IPS-18c (cell line): ENCODE data around the gene WIPI1.

Experiments
- H3K4me3 ChIP-seq: 2 replicates; pipeline ENCODE4 v1.7.0; 2013; ENCODE audit warnings: low read depth, mild to moderate bottlenecking, low read length, moderate library complexity; ENCODE audit not compliant: insufficient read depth
- H3K9me3 ChIP-seq: one replicate; pipeline ENCODE4 v1.6.1; 2013; ENCODE audit warnings: mild to moderate bottlenecking, low read length, moderate library complexity; ENCODE audit not compliant: control insufficient read depth, insufficient read depth

Gene WIPI1

DNA sequence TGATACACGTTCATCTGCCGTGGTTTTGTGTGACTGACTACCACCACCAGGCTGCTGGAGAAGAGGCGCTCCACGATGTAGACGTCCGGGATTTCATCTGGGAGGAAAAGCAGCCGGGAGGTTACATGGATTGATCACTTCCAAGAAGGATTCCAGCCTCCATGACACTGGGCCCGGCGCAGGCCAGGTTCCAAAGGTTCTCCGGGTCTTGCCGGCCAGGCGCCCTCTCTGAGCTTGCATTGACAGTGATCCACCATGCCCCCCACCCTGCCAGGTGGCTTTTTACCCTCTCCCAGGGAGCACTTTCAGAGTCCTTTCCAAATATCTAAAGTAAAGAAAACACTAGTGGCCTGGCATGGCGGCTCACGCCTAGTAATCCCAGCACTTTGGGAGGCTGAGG, 6.5 kb downstream of the WIPI1 start:
- no peaks in the 10 kb centered on the region for H3K9me3 ChIP-seq
- H3K4me3 ChIP-seq = no peak overlapping the region

DNA sequence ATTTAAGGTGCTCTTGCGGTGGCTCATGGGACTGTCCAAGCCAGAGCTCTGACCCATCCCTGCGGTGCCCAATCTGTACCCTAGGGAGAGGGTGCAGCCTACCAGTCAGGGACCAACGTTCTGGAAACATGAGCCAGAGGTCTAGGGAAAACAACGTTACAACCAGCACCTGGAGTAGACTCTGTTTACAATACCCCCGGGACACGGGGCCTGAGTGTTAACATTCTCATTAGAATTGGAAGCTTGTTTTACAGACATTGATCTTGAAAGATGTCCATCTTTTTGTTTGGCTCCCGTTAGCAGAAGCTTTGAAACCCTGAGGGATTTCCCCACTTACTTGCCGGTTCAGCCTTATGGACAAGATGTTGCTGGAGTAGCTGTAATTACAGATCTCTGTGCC, 6.9 kb downstream of the WIPI1 start:
- H3K9me3 ChIP-seq = no peaks in the 10 kb centered on the region
- no peak overlapping the region for H3K4me3 ChIP-seq

DNA sequence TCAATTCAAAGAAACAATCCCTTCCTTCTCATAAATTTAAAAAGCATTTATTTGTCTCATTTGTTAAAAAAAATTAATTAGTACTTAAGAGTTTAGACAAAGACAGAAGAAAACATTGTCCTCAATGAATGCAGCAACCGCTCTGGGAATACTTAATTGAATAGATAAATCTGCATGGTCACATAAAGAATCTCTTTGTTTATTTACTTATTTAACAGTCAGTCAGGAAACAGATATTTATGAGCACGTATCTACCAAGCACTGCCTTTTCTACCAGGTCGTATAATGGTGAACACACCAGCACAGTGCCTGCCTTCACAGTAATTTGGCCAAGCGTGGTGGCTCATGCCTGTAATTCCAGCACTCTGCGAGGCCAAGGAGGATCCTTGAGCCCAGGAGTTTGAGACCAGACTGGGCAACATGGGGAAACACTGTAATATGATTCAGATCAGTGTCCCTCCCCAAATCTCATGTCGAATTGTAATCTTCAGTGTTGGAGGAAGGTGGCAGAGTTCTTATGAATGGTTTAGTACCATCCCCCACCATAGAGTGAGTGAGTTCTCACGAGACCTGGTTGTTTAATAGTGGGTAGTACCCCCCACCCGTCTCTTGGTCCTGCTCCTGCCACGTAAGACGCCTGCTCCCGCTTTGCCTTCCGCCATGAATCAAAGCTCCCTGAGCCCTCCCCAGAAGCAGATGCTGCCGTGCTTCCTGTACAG, 8.1 kb downstream of the WIPI1 start:
- Histone ChIP-seq H3K9me3 (no peaks in the 10 kb centered on the region), H3K4me3 (no peak overlapping the region)

DNA sequence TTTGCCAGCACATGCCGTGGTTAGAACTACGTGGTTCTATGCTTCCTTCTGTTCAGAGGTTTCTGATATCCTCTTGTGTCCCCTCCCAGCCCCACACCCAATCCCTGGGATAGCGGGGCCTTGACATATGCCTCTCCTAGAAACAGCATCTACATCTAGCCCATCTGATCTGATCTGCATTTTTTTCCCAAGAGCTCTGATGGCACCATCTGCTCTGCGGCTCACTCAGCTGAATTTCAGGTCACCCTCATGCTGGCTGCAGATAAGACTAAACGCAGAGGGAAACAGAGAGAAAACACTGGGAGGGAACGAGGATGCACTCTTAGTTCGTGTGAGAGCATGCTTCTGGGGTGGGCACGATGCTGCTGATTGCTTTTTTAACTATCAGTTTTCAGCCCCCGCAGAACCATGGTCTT, 10.7 kb downstream of the WIPI1 start:
- H3K4me3 ChIP-seq = no peak overlapping the region
- H3K9me3 ChIP-seq = no peaks in the 10 kb centered on the region

DNA sequence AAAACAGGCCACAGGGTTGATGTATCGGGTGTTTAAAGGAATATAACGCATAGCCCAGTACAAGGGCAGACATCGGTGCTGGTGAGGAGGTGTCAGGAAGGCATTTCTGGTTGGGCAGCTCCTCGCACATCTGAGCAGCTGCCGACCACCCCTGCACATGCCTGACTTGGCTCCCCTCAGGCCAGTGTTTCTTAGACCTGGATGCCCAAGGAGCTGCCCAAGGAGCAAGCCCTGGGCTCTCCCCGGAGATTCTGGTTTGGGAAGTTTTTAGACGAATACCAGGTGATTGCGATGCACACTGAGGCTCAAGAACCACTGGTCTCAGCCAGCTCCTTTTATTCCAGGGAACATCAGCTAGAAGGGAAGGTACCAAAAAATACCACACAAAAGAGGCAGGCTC, 11.6 kb downstream of the WIPI1 start:
- H3K4me3 ChIP-seq = no peak overlapping the region
- H3K9me3 ChIP-seq = no peaks in the 10 kb centered on the region

DNA sequence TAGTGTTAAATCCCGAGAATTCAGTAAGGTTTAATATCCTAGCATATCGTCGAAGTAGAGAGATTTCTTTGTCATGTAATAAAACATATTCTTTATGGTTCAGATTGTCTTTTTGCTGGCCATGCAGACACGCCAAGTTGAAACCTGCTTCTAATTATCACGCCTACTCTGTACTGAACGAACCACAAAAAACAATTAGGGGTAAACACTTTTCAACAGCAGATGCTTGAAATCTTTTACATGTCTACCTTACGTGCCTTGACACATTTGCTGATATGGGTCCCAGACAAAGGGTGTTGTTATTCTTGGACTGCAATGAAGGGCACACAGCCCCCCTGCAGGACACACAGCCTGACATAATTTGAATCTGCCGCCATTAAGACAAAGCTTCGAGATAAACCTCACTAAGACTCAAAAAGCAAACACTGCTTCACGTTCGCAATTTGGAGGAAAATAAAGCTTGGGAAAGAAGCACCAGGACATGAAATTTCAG, 13.3 kb downstream of the WIPI1 start:
- Histone ChIP-seq H3K4me3 (no peak overlapping the region), H3K9me3 (no peaks in the 10 kb centered on the region)

DNA sequence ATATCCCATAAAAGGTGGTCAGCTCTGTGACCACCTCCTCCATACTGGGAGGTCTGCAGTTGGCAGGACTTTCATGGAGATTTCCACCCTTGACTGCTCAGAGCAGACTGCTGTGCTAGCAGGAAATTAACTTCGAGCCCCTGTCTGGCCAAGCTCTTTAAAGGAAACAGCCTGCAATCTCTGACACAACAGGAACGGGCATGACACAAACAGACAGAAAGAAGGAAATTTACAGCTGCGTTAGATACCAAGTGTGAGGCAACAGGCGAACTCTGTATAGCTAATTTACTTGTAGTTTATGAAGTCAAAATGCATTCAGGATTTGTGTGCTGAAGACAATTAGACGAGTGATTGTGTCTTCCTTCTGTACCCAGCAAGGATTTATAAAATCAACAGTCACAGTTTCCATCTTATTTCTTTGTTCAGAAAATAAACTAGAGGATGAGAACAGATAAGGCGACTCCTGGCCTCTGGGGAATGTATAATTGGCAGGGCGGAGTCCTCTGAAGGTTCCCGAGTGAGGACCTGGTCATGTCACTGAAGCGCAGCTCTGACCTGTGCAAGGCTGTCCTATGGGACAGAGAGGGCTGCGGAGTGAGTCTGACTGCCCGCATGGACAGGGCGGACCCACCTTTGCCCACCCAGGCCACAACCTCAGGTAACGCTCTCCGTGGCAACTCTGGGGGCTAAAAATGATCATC, 16.1 kb downstream of the WIPI1 start:
- H3K4me3 ChIP-seq = no peak overlapping the region
- no peaks in the 10 kb centered on the region for H3K9me3 ChIP-seq

DNA sequence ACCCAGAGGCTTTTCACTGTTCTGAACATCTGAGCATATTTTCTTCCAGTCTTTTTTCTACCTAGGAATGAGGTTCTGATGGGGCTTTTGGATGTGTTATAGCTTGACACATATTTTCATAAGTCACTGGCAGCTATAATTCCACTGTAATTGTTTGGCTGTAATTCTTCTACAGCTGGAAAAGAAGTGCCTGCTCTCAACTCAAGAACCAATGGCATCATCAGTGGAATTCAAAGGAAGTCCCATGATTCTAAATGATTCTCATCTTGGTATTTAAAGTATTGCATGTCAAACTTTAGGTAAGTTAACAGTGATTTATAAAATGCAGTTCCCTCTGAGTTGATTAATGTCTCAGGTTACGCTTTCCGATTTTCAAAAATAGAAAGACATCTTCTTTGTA, 16.8 kb downstream of the WIPI1 start:
- H3K4me3 ChIP-seq = no peak overlapping the region

DNA sequence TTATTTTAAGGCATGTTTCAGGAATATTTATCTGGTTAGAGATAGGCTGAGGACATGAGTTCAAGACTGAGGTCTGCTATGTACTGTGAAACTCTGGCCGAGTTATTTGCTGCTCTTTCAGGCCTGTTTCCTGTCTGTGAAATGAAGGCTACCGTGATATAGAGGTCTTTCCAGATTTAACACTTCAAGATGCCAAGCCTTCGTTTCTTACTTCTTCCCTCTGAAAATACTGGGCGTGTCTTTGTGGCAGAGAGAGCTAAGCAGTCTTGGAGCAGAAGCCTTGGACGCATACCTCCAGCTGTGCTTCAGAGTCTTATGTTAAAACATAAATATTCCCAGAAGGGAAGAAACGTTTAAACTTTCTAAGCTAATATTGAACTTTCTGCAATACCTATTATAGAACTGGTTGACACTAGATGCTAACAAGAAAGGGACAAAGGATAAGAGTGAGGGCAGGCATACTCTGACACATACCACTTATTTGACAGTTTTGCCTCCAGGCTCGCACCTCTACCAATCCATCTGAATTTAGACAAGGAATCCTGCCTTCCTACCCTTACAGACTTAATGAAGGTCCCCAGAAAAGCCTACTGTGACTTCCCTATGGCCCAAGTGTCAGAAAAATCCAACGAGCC, 17.5 kb downstream of the WIPI1 start:
- no peak overlapping the region for H3K4me3 ChIP-seq
- no peaks in the 10 kb centered on the region for H3K9me3 ChIP-seq

More for the DNA sequence above, 16.8 kb downstream of the WIPI1 start:
- no peaks in the 10 kb centered on the region for H3K9me3 ChIP-seq

DNA sequence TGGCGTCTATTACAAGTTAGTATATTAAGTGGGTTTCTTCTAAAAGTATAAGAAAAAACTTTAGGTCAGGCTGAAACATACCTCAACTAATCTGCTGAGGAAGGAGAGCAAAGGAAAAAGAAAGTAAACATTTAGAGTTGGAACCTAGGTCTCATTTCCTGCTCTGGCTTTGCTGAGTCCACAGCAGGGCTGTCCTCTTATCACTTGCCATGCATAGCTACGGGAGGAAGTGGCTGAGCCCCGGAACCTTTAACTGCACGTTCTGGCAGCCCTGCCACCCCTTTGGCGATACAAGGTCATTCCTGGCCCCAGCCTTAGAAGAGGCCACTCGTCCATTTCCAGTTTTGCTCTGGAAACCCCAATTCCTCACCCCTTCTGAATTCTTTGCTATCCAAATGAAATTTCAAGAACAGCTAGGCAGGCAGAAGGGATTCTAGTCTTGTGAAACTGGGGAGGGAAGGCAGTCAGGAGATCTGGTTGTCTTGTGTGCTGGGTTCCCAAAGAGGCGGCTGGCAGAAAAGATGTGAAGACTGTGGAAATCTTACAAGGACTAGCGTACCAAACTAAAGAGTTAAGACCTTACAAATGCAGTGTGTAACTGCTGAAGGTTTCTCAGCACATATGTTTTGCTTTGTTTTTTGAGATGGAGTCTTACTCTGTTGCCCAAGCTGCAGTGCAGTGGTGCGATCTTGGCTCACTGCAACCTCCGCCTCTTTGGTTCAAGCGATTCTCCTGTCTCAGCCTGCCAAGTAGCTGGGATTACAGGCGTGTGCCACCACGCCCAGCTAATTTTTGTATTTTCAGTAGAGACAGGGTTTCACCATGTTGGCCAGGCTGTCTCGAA, 19.1 kb downstream of the WIPI1 start:
- Histone ChIP-seq H3K9me3 (no peaks in the 10 kb centered on the region), H3K4me3 (no peak overlapping the region)

DNA sequence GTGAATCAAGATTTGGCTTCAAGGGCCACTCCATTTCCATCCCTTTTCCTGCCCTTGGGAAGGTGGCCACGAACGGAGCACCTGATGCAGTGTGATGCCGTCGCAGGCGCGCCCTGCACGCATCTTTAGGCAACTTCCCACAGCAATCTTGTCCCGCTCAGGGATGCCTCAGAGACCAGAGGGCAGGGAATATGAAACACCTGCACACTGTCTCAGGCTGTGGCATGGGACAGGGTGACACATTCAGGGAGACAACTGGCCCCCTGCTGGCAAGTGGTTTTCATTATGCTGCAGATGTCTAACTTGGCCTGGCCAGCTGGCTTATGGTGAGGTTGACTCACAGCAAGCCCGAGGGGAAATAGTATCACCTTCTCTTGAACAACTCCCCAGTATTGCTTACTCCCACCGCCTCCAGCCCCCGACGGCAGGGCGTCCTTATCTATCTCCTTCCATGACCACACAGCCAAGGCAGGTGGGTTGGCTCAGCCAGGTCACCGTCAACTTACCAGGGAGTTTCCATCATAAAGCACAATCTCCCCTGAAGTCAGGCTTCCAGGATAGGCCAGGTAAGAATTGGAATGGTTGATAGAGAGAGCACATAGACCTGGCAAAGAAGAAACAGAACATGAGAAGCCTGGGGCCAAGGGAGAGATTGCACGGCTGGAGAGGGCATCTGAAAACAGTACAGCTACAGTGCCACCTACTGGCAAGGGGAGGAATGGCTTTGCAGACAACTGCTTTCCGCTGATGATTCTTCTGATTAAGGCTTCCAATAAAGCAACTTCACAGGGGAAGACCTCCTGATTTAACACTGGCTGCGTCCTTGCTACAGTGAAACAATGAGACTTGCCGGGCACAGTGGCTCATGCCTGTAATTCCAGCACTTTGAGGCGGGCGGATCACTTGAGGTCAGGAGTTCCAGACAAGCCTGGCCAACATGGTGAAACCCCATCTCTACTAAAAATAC, 21.1 kb downstream of the WIPI1 start:
- no peaks in the 10 kb centered on the region for H3K9me3 ChIP-seq
- no peak overlapping the region for H3K4me3 ChIP-seq

DNA sequence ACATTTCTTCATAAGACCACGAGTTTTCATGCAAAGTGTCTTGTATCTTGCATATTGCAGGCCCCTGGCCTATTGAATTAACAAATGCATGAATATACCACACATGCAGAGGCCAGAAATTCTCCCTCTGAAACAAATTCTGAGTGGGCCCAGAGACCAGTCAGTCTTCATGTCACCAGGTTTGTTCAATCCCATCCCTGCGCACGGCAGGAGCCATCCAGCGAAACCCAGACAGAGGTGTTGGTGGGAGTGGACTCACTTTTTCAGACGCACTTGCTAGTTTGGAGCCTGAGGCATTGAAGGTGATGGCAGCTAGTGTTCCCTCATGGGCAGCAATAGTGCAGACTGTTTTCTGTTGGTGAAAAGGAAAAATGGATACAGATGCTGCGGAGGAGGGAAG, 21.9 kb downstream of the WIPI1 start:
- Histone ChIP-seq H3K4me3 (no peak overlapping the region), H3K9me3 (no peaks in the 10 kb centered on the region)

DNA sequence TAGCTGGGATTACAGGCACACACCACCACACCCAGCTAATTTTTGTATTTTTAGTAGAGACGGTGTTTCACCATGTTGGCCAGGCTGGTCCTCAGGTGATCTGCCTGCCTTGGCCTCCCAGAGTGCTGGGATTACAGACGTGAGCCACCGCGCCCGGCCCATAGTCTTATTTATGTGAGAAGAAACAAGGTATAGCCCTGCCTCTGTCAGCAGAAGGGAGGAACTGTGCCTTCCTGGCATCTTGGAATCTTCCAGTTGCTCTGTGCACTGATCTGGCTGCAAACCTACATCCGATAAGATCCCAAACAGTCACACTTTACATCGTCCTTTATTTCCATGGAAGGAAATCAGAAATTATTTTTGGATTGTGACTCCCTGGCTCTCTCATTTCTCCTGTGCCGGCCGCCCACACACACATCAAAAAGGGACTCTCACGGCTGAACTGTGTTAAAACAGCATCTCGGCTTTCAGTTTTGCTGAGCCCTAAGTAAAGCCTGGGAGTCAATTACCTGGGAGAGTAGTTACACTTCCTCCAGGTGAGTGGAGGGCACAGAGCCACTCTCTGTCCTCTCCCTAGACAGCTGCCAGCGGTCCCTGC, 23.3 kb downstream of the WIPI1 start:
- H3K4me3 ChIP-seq = no peak overlapping the region
- no peaks in the 10 kb centered on the region for H3K9me3 ChIP-seq

DNA sequence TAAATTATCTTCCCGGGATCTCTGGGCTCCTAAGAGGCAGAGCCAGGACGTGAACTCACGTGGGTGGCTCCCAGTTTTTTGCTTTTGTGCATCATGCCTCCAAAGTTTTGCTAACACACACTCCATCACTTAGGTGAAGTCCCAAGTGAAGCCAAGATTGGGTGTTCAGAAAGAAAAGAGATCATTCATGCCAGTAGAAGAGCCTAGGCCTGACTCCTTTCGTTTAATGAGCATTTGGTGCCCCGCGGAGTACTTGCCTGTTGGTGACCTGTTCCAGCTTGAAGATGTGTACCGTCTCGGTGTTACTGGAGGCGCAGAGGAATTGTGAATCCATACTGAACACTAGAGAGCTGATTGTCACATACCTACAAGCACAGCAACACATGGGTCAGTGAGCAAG, 24.1 kb downstream of the WIPI1 start:
- H3K4me3 ChIP-seq = no peak overlapping the region
- H3K9me3 ChIP-seq = no peaks in the 10 kb centered on the region

DNA sequence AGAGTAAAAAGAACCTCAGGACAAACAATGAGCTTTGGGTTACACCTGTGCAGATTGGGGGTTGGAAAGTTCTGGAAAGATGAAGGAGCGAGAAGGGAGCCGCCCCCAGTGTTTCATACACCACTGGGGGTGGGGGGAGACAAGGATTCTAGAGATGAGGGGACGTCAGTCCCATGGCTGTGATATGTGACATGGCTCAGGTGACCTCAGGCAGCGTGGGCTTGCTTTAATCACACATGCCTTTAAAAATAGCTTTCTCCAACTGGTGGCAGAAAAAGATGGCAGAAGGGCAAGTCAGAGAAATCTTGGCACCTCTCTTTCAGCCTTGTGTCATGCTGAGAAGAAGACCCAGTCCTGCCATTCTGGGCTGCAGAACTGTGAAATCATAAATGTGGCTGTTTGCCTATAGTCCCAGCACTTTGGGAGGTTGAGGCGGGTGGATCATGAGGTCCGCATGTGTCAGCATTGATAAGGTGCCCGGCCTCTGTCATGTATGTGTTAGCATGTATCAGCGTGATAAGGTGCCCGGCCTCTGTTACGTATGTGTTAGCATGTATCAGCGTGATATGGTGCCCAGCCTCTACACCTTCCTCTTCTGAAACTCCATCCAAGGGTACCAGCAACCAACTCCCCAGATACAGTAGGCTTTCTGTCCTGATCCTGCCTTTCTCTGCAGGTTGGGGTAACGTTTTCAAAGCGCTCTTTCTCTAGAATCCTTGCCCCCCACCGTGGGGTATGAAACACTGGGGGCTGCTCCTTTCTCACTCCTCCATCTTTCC, 25.0 kb downstream of the WIPI1 start:
- H3K4me3 ChIP-seq = no peak overlapping the region
- H3K9me3 ChIP-seq = no peaks in the 10 kb centered on the region
